Adrenal gland (tissue), 5 donors: ENCODE data around the gene CXCL6.

Source experiments
- POLR2A ChIP-seq, 2 donors: fragments of 450-650 bp; IDR thresholded peaks; one replicate each; pipeline ENCODE4 v1.6.1; 2017; ENCODE audit warnings: antibody characterized with exemption in 2 of 2, mild to moderate bottlenecking in 2 of 2, moderate library complexity in 1 of 2
- TF ChIP-seq, protein P1 (sequence below), 6 experiments: fragments of 450-650 bp in 4 of 6; fragments of 200-600 bp in 2 of 6; sonication (generic) in 1 of 6; IDR thresholded peaks; 1 replicate in 5 of 6; 2 replicates in 1 of 6; pipeline versions ENCODE4 v1.5.1 to v1.8.0; 2016 to 2021; ENCODE audit warnings: antibody characterized with exemption in 6 of 6, mild to moderate bottlenecking in 2 of 6, moderate library complexity in 1 of 6
- donor health status: DM: no; HTN: no; CAD: no.

DNA sequence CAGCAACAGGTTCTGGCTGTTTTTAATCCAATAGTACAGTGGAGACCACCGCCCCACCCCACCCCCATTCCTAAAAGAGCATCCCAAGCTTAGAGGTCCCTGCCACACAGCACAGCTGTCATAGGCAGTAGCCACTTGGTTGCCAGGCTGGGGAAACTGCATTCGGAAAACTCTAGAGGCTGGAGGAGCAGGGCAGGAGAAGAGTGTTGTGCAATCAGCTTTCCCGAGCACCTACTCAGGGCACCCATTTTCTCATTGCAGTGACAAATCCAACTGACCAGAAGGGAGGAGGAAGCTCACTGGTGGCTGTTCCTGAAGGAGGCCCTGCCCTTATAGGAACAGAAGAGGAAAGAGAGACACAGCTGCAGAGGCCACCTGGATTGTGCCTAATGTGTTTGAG, 33.8 kb downstream of the CXCL6 start:
- TF ChIP-seq, protein P1, sequence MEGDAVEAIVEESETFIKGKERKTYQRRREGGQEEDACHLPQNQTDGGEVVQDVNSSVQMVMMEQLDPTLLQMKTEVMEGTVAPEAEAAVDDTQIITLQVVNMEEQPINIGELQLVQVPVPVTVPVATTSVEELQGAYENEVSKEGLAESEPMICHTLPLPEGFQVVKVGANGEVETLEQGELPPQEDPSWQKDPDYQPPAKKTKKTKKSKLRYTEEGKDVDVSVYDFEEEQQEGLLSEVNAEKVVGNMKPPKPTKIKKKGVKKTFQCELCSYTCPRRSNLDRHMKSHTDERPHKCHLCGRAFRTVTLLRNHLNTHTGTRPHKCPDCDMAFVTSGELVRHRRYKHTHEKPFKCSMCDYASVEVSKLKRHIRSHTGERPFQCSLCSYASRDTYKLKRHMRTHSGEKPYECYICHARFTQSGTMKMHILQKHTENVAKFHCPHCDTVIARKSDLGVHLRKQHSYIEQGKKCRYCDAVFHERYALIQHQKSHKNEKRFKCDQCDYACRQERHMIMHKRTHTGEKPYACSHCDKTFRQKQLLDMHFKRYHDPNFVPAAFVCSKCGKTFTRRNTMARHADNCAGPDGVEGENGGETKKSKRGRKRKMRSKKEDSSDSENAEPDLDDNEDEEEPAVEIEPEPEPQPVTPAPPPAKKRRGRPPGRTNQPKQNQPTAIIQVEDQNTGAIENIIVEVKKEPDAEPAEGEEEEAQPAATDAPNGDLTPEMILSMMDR (IDR thresholded peaks at IDR 0.05) = no peak
- no peak for TF ChIP-seq POLR2A (IDR thresholded peaks at IDR 0.05)
